ENCODE data around the gene TMEM239.

TMEM239 gene

GRCh38 chr20:2840967-2841531 lies 24.9 kb downstream of the TMEM239 start:
- no peak for TF ChIP-seq GATA3 (IDR thresholded peaks at IDR 0.05; ENCODE audit: low read depth, low read length)
- TF ChIP-seq GATA2 (IDR thresholded peaks at IDR 0.05; ENCODE audit: low read depth, low read length) = no peak

- TF ChIP-seq GATA3 (IDR thresholded peaks at IDR 0.05; ENCODE audit: low read depth, low read length) (no peak), GATA2 (IDR thresholded peaks at IDR 0.05; ENCODE audit: low read depth, low read length) (no peak)
Measured at GRCh38 chr20:2845607-2846006, 29.4 kb downstream of the TMEM239 start.

GRCh38 chr20:2846698-2847097 lies 30.5 kb downstream of the TMEM239 start:
- TF ChIP-seq GATA2 (IDR thresholded peaks at IDR 0.05; ENCODE audit: low read depth, low read length) = no peak
- TF ChIP-seq GATA3 (IDR thresholded peaks at IDR 0.05; ENCODE audit: low read depth, low read length) = no peak

- TF ChIP-seq GATA3 (IDR thresholded peaks at IDR 0.05; ENCODE audit: low read depth, low read length) = no peak
- no peak for TF ChIP-seq GATA2 (IDR thresholded peaks at IDR 0.05; ENCODE audit: low read depth, low read length)
Measured at GRCh38 chr20:2847802-2848201, 31.6 kb downstream of the TMEM239 start.

GRCh38 chr20:2849529-2849928 lies 33.4 kb downstream of the TMEM239 start:
- TF ChIP-seq GATA3 (IDR thresholded peaks at IDR 0.05; ENCODE audit: low read depth, low read length) (no peak), GATA2 (IDR thresholded peaks at IDR 0.05; ENCODE audit: low read depth, low read length) (no peak)

- TF ChIP-seq GATA2 (IDR thresholded peaks at IDR 0.05; ENCODE audit: low read depth, low read length) = no peak
- no peak for TF ChIP-seq GATA3 (IDR thresholded peaks at IDR 0.05; ENCODE audit: low read depth, low read length)
Measured at GRCh38 chr20:2851086-2851485, 34.9 kb downstream of the TMEM239 start.

GRCh38 chr20:2858591-2858990 lies 42.4 kb downstream of the TMEM239 start:
- TF ChIP-seq GATA2 (IDR thresholded peaks at IDR 0.05; ENCODE audit: low read depth, low read length) = no peak
- TF ChIP-seq GATA3 (IDR thresholded peaks at IDR 0.05; ENCODE audit: low read depth, low read length) = no peak

GRCh38 chr20:2859330-2860121 lies 43.4 kb downstream of the TMEM239 start:
- TF ChIP-seq GATA3 (IDR thresholded peaks at IDR 0.05; ENCODE audit: low read depth, low read length) (no peak), GATA2 (IDR thresholded peaks at IDR 0.05; ENCODE audit: low read depth, low read length) (no peak)

GRCh38 chr20:2864626-2865025 lies 48.5 kb downstream of the TMEM239 start:
- no peak for TF ChIP-seq GATA2 (IDR thresholded peaks at IDR 0.05; ENCODE audit: low read depth, low read length)
- no peak for TF ChIP-seq GATA3 (IDR thresholded peaks at IDR 0.05; ENCODE audit: low read depth, low read length)

GRCh38 chr20:2865101-2865500 lies 48.9 kb downstream of the TMEM239 start:
- no peak for TF ChIP-seq GATA2 (IDR thresholded peaks at IDR 0.05; ENCODE audit: low read depth, low read length)
- no peak for TF ChIP-seq GATA3 (IDR thresholded peaks at IDR 0.05; ENCODE audit: low read depth, low read length)

GRCh38 chr20:2865630-2866029 lies 49.5 kb downstream of the TMEM239 start:
- no peak for TF ChIP-seq GATA3 (IDR thresholded peaks at IDR 0.05; ENCODE audit: low read depth, low read length)
- no peak for TF ChIP-seq GATA2 (IDR thresholded peaks at IDR 0.05; ENCODE audit: low read depth, low read length)

GRCh38 chr20:2866236-2866635 lies 50.1 kb downstream of the TMEM239 start:
- no peak for TF ChIP-seq GATA2 (IDR thresholded peaks at IDR 0.05; ENCODE audit: low read depth, low read length)
- no peak for TF ChIP-seq GATA3 (IDR thresholded peaks at IDR 0.05; ENCODE audit: low read depth, low read length)

GRCh38 chr20:2867081-2867864 lies 51.1 kb downstream of the TMEM239 start:
- no peak for TF ChIP-seq GATA3 (IDR thresholded peaks at IDR 0.05; ENCODE audit: low read depth, low read length)
- TF ChIP-seq GATA2 (IDR thresholded peaks at IDR 0.05; ENCODE audit: low read depth, low read length) = no peak
